ENCODE results near the gene RFLNA.

RFLNA gene

DNA sequence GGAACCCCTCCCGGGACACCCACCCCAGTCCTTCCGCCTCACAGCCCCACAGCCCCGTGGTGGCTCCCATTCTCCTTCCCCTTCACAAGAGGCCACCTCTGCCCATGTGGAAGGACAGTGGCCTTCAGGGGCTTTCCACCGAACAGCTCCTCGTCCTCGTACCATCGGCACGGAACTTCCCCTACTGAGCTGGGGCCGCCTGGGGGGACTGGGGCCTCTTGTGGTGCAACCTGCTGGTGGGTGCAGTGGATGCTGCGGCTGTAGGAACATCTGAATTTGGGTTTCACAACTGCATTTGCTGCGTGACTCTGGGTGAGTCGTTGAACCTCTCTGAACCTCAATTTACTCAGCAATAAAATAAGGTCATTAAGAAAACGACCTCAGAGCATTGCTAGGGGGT is 50.9 kb downstream of the RFLNA start:
- Mint-ChIP-seq H3K9me3 (no peaks in the 10 kb centered on the region), H3K27me3 (ENCODE audit: low read depth) (no peaks in the 10 kb centered on the region), H3K4me3 (no peak overlapping the region), H3K36me3 (ENCODE audit: low read depth) (peaks cover 64% of the 10 kb centered on the region), H3K4me1 (no peaks in the 10 kb centered on the region), H3K27ac (no peak overlapping the region)
- TF ChIP-seq, protein P1, sequence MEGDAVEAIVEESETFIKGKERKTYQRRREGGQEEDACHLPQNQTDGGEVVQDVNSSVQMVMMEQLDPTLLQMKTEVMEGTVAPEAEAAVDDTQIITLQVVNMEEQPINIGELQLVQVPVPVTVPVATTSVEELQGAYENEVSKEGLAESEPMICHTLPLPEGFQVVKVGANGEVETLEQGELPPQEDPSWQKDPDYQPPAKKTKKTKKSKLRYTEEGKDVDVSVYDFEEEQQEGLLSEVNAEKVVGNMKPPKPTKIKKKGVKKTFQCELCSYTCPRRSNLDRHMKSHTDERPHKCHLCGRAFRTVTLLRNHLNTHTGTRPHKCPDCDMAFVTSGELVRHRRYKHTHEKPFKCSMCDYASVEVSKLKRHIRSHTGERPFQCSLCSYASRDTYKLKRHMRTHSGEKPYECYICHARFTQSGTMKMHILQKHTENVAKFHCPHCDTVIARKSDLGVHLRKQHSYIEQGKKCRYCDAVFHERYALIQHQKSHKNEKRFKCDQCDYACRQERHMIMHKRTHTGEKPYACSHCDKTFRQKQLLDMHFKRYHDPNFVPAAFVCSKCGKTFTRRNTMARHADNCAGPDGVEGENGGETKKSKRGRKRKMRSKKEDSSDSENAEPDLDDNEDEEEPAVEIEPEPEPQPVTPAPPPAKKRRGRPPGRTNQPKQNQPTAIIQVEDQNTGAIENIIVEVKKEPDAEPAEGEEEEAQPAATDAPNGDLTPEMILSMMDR (IDR thresholded peaks at IDR 0.05; ENCODE audit: unreplicated experiment in 3 of 3), result no peak

DNA sequence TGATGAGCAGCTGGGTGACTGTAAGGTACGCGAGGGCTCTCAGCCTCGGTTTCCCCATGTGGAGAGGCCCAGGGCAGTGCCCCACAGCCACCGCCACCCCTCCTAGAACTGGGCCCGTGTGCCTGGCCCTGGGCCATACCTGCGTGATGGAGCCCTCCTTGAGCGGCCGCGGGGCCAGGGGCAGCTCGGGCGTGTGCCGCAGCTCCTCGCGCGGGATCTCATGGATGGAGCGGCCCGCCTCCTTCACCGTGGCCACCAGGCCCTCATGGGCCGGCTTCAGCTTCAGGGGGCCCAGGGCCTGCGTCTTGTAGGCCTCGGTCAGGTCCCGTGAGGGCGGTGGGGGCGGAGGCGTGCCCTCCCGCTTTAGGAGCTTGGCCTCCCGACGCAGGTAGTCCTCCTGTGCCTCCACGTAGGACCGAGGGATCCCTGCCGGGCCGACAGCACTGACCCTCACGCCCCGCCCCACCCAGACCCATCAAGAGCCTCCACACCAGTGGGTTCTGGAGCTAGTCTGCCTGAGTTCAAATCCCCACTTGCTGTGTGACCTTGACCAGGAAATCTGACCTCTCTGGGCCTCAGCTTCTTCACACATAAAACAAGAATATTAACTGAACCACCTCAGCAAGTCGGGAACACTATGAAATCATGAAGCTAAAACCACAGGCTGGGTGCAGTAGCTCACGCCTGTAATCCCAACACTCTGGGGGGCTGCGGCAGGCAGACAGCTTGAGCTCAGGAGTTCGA is 51.7 kb downstream of the RFLNA start:
- Mint-ChIP-seq H3K36me3 (ENCODE audit: low read depth) (peaks cover 57% of the 10 kb centered on the region), H3K9me3 (no peaks in the 10 kb centered on the region), H3K27ac (no peak overlapping the region), H3K27me3 (ENCODE audit: low read depth) (no peaks in the 10 kb centered on the region), H3K4me3 (no peak overlapping the region), H3K4me1 (no peaks in the 10 kb centered on the region)
- TF ChIP-seq, protein P1 (IDR thresholded peaks at IDR 0.05; ENCODE audit: unreplicated experiment in 3 of 3), result no peak

DNA sequence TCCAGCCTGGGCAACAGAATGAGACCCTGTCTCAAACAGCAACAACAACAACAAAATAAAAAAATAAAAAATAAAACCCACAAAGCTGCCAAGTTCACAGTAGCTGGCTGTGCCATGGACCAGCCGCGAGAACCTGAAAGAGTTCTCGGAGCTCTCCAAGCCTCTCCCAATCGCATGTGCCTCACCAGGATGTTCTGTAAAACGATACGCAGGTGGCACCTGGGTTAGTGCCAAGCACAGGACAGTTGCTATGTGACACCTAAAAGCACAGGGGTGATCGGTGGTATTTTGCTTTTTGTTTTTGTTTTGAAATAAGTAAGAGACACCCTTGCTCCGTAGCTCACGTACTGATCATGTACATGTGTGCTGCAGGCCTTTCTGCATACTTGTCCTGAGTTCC is 52.4 kb downstream of the RFLNA start:
- Mint-ChIP-seq H3K4me1 (no peaks in the 10 kb centered on the region), H3K27ac (no peak overlapping the region), H3K9me3 (no peaks in the 10 kb centered on the region), H3K4me3 (no peak overlapping the region), H3K27me3 (ENCODE audit: low read depth) (no peaks in the 10 kb centered on the region), H3K36me3 (ENCODE audit: low read depth) (peaks cover 53% of the 10 kb centered on the region)
- TF ChIP-seq, protein P1 (IDR thresholded peaks at IDR 0.05; ENCODE audit: unreplicated experiment in 3 of 3), result no peak

DNA sequence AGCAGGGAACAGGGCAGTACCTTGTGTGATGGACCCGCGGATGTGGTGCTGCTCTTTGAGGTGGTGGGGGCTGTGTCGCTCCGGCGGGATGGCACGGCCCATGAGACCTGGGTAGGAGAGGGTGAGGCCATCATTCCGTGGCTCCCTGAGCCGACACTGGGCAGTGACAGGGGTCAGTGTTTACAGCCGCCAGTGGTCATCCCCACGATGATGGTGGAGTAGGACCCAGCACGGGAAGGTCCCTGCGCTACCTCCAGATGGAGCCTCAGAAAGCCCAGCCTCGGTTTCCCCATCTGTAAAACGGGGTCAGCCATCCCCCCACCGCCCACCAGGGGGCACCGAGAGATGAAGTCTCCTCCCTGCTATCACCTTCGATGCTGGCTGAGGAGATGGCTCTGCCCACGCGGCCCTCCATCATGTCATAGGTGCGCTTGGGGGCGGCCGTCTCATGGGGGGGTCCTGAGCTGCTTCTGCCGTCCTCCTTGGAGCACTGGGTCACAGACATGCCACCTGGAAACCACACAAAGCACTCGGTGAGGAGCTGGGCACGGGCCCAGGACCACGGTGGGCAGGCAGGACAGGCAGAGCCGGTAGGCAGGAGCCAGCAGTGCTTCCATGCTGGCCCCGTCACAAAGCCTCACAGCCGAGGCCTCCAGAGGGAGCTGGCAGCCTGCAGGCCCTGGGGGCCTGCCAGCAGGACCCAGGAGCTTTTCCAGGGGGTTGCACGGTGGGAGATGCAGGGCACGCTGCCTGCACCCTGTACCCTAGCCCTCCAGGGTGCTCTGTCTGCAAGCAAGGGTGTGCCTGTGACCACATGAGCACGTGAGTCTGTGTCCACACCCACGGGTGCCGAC is 53.1 kb downstream of the RFLNA start:
- Mint-ChIP-seq H3K27ac (no peak overlapping the region), H3K27me3 (ENCODE audit: low read depth) (no peaks in the 10 kb centered on the region), H3K9me3 (no peaks in the 10 kb centered on the region), H3K36me3 (ENCODE audit: low read depth) (peaks cover 50% of the 10 kb centered on the region), H3K4me1 (no peaks in the 10 kb centered on the region), H3K4me3 (no peak overlapping the region)
- TF ChIP-seq, protein P1 (IDR thresholded peaks at IDR 0.05; ENCODE audit: unreplicated experiment in 3 of 3), result peak; percentile 33 to 48 (median 35)

DNA sequence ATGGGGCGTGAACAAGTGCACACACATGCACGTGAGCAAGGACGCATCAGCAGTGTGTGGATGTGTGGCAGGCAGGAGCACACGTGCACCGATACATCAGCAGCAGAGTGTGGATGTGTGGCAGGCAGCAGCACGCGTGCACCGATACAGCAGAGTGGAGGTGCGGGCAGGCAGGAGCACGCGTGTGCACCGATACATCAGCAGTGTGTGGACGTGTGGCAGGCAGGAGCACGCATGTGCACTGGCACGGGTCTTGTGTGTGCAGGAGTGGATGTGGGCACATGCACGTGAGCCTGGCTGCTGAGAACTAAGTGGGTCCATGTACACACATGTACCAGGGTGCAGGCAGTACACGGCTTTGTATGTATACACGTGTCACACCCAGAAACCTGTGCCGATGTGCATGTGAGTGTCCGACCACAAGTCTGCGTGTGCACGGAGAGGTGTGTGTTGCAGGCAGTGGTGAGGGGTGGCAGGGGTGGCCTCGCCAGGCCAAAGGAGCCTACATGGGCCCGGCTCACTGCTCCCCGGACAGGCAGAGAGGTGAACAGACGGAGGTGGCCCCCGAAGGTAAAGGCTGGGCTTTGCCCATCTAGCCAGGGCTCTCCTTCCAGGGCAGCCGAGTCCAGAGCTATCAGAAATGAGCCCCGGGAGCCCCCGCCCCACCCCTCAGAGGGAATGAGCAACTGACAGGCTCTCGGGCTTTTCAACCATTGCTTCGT is 53.9 kb downstream of the RFLNA start:
- no peaks in the 10 kb centered on the region for H3K4me1 Mint-ChIP-seq
- peaks cover 50% of the 10 kb centered on the region for H3K36me3 Mint-ChIP-seq (ENCODE audit: low read depth)
- TF ChIP-seq, protein P1 (IDR thresholded peaks at IDR 0.05; ENCODE audit: unreplicated experiment in 3 of 3), result no peak
- H3K4me3 Mint-ChIP-seq, result no peak overlapping the region
- H3K27me3 Mint-ChIP-seq (ENCODE audit: low read depth), result no peaks in the 10 kb centered on the region
- H3K9me3 Mint-ChIP-seq, result no peaks in the 10 kb centered on the region
- H3K27ac Mint-ChIP-seq, result no peak overlapping the region
